Spleen (tissue), 11 donors: Measurements from ENCODE around the gene RAB5B. TPM values are rescaled to one million over a fixed set of nuclear protein-coding genes. Genes with fewer than 3 reads are reported as not detected.

Source experiments
- DNase-seq: peaks from one replicate; pipeline ENCODE4 v3.0.0-alpha.2; 2020
- H3K27ac ChIP-seq, 8 donors: fragments of 200-600 bp; sonication (generic) in 7 of 8; 1 replicate in 4 of 8; 2 replicates in 4 of 8; pipeline versions ENCODE4 v1.5.0 to v1.8.0; 2016 to 2021; ENCODE audit warnings: inconsistent platforms in 4 of 8, mild to moderate bottlenecking in 4 of 8, moderate library complexity in 1 of 8
- H3K27me3 ChIP-seq, 7 donors: fragments of 200-600 bp; sonication (generic) in 6 of 7; replicated peaks in 1 of 7; 1 replicate in 4 of 7; 2 replicates in 3 of 7; pipeline versions ENCODE4 v1.5.0 to v1.8.0; 2016 to 2021; ENCODE audit warnings: inconsistent platforms in 3 of 7, mild to moderate bottlenecking in 1 of 7
- H3K36me3 ChIP-seq, 6 donors: fragments of 200-600 bp; sonication (generic) in 5 of 6; 1 replicate in 4 of 6; 2 replicates in 2 of 6; pipeline versions ENCODE4 v1.5.0 to v1.8.0; 2016 to 2021; ENCODE audit warnings: inconsistent platforms in 2 of 6
- H3K4me1 ChIP-seq, 6 donors: fragments of 200-600 bp; sonication (generic) in 5 of 6; 1 replicate in 3 of 6; 2 replicates in 3 of 6; pipeline versions ENCODE4 v1.5.0 to v1.8.0; 2016 to 2021; ENCODE audit warnings: inconsistent platforms in 3 of 6
- H3K4me3 ChIP-seq, 8 donors: fragments of 200-600 bp; sonication (generic) in 7 of 8; 1 replicate in 4 of 8; 2 replicates in 4 of 8; pipeline versions ENCODE4 v1.5.0 to v1.8.0; 2016 to 2021; ENCODE audit warnings: inconsistent platforms in 4 of 8, mild to moderate bottlenecking in 4 of 8, moderate library complexity in 2 of 8
- H3K9me3 ChIP-seq, 8 donors: fragments of 200-600 bp; sonication (generic) in 7 of 8; 1 replicate in 4 of 8; 2 replicates in 4 of 8; pipeline versions ENCODE4 v1.5.0 to v1.8.0; 2016 to 2021; ENCODE audit warnings: inconsistent platforms in 4 of 8
- POLR2A ChIP-seq, 3 donors: fragments of 450-650 bp; IDR thresholded peaks; one replicate each; pipeline ENCODE4 v1.5.1; 2017; ENCODE audit warnings: antibody characterized with exemption in 3 of 3, mild to moderate bottlenecking in 1 of 3
- POLR2AphosphoS5 ChIP-seq, 3 donors: sonication (generic); formaldehyde crosslinking; IDR thresholded peaks; one replicate each; pipeline ENCODE4 v1.5.1; 2017; ENCODE audit warnings: antibody characterized with exemption in 3 of 3
- whole genome bisulfite sequencing, 5 donors: extraction: QIAGEN DNeasy Blood & Tissue Kit in 3 of 5; methylation state at CpG; one replicate each; pipeline versions ENCODE4 v1.1.5 to v1.1.7; 2013 to 2018; 5-methylcytosine and 5-hydroxymethylcytosine counted together
- intact Hi-C: fragments of 100-400 bp; cut with DNase I; formaldehyde crosslinking; loops from one replicate; pipeline ENCODE4 v1.15.0; 2023; ENCODE audit warnings: low total_unique reads
- polyA plus RNA-seq, 3 donors: library from polyadenylated mRNA; stranded (reverse); fragments of 200-250 nt; gene quantifications; one replicate each; pipeline ENCODE4 v1.2.1, GENCODE V29; 2013
- total RNA-seq, 7 donors: library from RNA; depleted of rRNA in 3 of 7; stranded (reverse); fragments of >200 nt in 3 of 7; fragmentation: NEBNext Ultra II Directional in 4 of 7; extraction: Animal tissue kit (Norgen Biotek cat#: 25700) in 4 of 7; gene quantifications; one replicate each; pipeline versions ENCODE4 v1.1.0 to v1.2.1, GENCODE V29; 2016 to 2021
- TF ChIP-seq, protein P1 (sequence below), 11 experiments: fragments of 200-600 bp in 7 of 11; fragments of 450-650 bp in 4 of 11; sonication (generic) in 4 of 11; IDR thresholded peaks in 8 of 11; conservative IDR thresholded peaks in 3 of 11; 1 replicate in 7 of 11; 2 replicates in 4 of 11; pipeline versions ENCODE4 v1.4.0 to v1.8.0; 2016 to 2021; ENCODE audit warnings: antibody characterized with exemption in 11 of 11, inconsistent platforms in 4 of 11, mild to moderate bottlenecking in 1 of 11
- donor health status: healthy with polysubstance abuse.
- donor health status: DM: no; HTN: no; CAD: no; lungs with moderate emphysema.
- donor health status: DM: no; HTN: no; CAD: no.
- donor health status: Bipolar disorder and iron deficiency.
- donor health status: healthy.
- donor health status: DM: no; HTN: no; CAD: no.
- donor health status: DM: yes; HTN: yes; CAD: no.

Gene RAB5B
- total and polyA plus RNA-seq, 10 donors, result 30.9 to 101 (median 81.4) TPM

DNA sequence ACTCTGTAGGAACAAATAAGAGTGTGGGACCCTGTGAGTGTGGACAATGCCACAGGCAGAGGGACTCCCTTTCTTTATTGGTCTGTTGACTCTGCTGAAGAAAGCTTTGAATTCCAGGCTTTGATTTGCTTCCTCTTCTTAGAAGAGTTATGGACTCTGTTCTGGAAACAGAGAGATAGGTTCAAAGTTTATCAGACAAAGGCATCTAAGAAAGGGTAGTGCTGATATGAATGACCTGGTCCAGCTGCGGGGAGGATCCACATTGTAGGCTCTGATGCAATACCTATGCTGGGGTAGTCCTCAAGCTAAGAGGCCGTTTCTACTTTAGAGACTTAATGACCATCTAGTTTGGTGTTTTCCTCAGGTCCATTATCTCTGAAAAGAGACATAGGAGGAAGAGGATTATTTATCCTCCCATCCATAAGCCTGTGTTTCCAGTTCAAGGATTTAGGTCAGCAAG, 36.3 kb downstream of the RAB5B start:
- Histone ChIP-seq H3K4me1 (peaks cover 0 to 39% (median 12%) of the 10 kb centered on the region in 6 donors), H3K9me3 (no peaks in the 10 kb centered on the region), H3K36me3 (peaks cover 0 to 8% (median 0%) of the 10 kb centered on the region in 6 donors), H3K27me3 (no peaks in the 10 kb centered on the region), H3K4me3 (no peak overlapping the region), H3K27ac (no peak overlapping the region)
- intact Hi-C loops, result no loop called here
- TF ChIP-seq, protein P1, sequence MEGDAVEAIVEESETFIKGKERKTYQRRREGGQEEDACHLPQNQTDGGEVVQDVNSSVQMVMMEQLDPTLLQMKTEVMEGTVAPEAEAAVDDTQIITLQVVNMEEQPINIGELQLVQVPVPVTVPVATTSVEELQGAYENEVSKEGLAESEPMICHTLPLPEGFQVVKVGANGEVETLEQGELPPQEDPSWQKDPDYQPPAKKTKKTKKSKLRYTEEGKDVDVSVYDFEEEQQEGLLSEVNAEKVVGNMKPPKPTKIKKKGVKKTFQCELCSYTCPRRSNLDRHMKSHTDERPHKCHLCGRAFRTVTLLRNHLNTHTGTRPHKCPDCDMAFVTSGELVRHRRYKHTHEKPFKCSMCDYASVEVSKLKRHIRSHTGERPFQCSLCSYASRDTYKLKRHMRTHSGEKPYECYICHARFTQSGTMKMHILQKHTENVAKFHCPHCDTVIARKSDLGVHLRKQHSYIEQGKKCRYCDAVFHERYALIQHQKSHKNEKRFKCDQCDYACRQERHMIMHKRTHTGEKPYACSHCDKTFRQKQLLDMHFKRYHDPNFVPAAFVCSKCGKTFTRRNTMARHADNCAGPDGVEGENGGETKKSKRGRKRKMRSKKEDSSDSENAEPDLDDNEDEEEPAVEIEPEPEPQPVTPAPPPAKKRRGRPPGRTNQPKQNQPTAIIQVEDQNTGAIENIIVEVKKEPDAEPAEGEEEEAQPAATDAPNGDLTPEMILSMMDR (IDR thresholded peaks at IDR 0.05 in 8 of 11, conservative IDR thresholded peaks at IDR 0.05 in 3 of 11), result no peak
- TF ChIP-seq POLR2A (IDR thresholded peaks at IDR 0.05), result no peak
- no peak for TF ChIP-seq POLR2AphosphoS5 (IDR thresholded peaks at IDR 0.05)
- no peak for DNase-seq
- 52 to 92% (median 67%) methylated on average over 2 of the region's 2 CpGs for WGBS, 5 donors

DNA sequence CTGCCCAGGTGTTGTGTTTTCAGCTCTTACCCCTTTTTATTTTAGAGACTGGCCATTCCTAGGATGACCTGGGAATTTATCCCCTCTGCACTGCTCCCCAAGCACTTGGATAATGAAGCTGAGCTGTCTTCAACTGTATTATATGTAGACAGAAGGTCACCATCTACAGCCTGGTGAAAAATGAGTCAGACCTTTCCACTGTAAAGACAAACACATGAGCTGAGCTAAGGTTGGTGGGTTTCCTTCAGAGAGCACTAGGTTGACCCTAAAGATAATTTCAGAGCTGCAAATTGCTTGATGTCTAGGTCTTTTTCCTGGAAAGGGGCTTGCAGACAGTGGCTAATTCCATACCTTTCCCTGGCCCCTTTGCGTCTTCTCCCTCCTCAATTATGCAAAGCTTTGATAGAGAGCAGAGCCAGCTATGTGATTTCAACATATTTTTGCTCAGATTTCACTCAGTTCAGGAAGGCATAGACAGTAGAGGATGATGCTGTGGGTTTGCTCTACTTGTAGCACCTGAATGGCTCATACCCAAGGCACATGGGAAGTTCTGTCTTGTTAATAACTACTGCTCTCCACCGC, 37.7 kb downstream of the RAB5B start:
- Histone ChIP-seq H3K4me1 (peaks cover 0 to 24% (median 12%) of the 10 kb centered on the region in 6 donors), H3K36me3 (peaks cover 0 to 8% (median 0%) of the 10 kb centered on the region in 6 donors), H3K4me3 (no peak overlapping the region), H3K27ac (no peak overlapping the region), H3K9me3 (no peaks in the 10 kb centered on the region), H3K27me3 (no peaks in the 10 kb centered on the region)
- TF ChIP-seq, protein P1 (IDR thresholded peaks at IDR 0.05 in 8 of 11, conservative IDR thresholded peaks at IDR 0.05 in 3 of 11), result no peak
- no peak for TF ChIP-seq POLR2AphosphoS5 (IDR thresholded peaks at IDR 0.05)
- no peak for TF ChIP-seq POLR2A (IDR thresholded peaks at IDR 0.05)
- intact Hi-C loops, result no loop called here
- 82 to 98% (median 91%) methylated on average over 2 of the region's 2 CpGs for WGBS, 5 donors
- DNase-seq, result no peak

DNA sequence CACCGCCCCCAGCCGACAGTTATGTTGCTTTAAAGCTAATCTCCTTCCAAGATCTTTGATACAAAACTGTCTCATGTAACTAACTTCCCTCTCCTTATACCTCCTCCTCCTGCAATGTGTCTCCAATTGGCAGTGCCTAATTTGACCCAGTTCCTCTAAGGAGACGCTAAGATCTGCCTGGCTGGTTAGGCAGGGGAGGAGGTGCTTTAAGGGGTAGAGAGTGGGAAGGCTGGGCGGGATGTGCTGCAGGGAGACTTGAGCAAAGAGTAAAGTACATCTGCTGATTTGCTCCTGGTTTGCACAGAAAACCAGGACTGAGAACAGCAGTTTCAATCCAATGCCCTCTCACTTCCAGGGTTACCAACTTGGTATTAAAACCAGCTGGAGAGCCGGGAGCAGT, 39.6 kb downstream of the RAB5B start:
- H3K36me3 ChIP-seq, result peaks cover 0 to 12% (median 0%) of the 10 kb centered on the region in 6 donors
- no peak for DNase-seq
- H3K4me3 ChIP-seq, result no peak overlapping the region
- H3K27me3 ChIP-seq, result no peaks in the 10 kb centered on the region
- no peaks in the 10 kb centered on the region for H3K9me3 ChIP-seq
- peaks cover 0 to 6% (median 2%) of the 10 kb centered on the region in 6 donors for H3K4me1 ChIP-seq
- TF ChIP-seq POLR2A (IDR thresholded peaks at IDR 0.05) (no peak), POLR2AphosphoS5 (IDR thresholded peaks at IDR 0.05) (no peak)
- TF ChIP-seq, protein P1 (IDR thresholded peaks at IDR 0.05 in 8 of 11, conservative IDR thresholded peaks at IDR 0.05 in 3 of 11), result no peak
- WGBS, 5 donors, result 81 to 91% (median 88%) methylated on average over 5 of the region's 5 CpGs
- intact Hi-C loops, result no loop called here
- no peak overlapping the region for H3K27ac ChIP-seq

DNA sequence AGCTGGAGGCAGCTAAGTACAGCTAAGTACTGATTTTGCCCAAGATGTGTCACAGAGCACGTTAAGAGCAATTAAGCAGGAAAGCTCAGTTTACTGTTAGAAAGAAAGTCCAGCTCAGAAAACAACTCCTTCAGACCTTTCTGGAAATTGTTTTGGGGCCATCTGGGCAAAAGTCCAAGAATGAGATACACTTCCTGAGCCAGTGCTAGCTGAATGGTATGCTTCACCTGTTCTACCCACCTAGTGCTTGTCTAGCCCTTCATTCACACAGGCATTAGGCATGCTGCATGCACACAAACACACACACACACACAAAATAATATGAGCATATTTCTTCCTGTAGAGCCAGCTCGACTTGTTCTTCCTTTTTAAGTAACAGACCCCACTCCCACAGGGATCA, 40.3 kb downstream of the RAB5B start:
- 39 to 56% (median 55%) methylated on average over 2 of the region's 2 CpGs for WGBS, 5 donors
- intact Hi-C loops, result no loop called here
- Histone ChIP-seq H3K4me1 (peaks cover 0 to 1% (median 0%) of the 10 kb centered on the region in 6 donors), H3K4me3 (no peak overlapping the region), H3K36me3 (peaks cover 0 to 13% (median 0%) of the 10 kb centered on the region in 6 donors), H3K27me3 (no peaks in the 10 kb centered on the region), H3K9me3 (no peaks in the 10 kb centered on the region), H3K27ac (no peak overlapping the region)
- TF ChIP-seq POLR2A (IDR thresholded peaks at IDR 0.05) (no peak), POLR2AphosphoS5 (IDR thresholded peaks at IDR 0.05) (no peak)
- TF ChIP-seq, protein P1 (IDR thresholded peaks at IDR 0.05 in 8 of 11, conservative IDR thresholded peaks at IDR 0.05 in 3 of 11), result no peak
- DNase-seq, result no peak
